ELF-1 (cell line): ENCODE data around the gene PHF5A.

Source experiments
- DNase-seq: peaks from one replicate; pipeline ENCODE4 v3.0.0-alpha.2; 2016; ENCODE audit warnings: low read depth, low spot score

The PHF5A gene

GRCh38 chr22:41417622-41418390, 50.7 kb downstream of the PHF5A start:
- no peak for DNase-seq

- DNase-seq: no peak
These were observed 52.9 kb downstream of the PHF5A start for GRCh38 chr22:41415554-41415953.

GRCh38 chr22:41411021-41411851, 57.3 kb downstream of the PHF5A start:
- DNase-seq: no peak

- no peak for DNase-seq
These were observed 58.2 kb downstream of the PHF5A start for GRCh38 chr22:41410311-41410751.
